HG03457 (cell line): ENCODE measurements around the gene HNRNPCL2.
"Not testable (repeated sequence)": the region's sequence is repeated elsewhere in the genome, so short reads cannot be mapped to it uniquely, and the experiment has no call there.

Experiments
- ATAC-seq: cut with Tn5 transposase; IDR thresholded peaks from one replicate; pipeline ENCODE4 v1.9.1; 2021; ENCODE audit warnings: moderate number of reproducible peaks; ENCODE audit not compliant: unreplicated experiment

The HNRNPCL2 gene

GRCh38 chr1:13116754-13117153 lies at the start of gene HNRNPCL2:
Gene HNRNPCL2, minus strand, starts transcription at chr1:13116854. Its CDS starts 454 bp downstream, at chr1:13116400.
- ATAC-seq, result not testable (repeated sequence)

GRCh38 chr1:13165531-13165930 lies 48.9 kb upstream of the HNRNPCL2 start, which contains the start of gene HNRNPCL4:
Gene HNRNPCL4, minus strand, starts transcription at chr1:13165631. Its CDS starts 164 bp downstream, at chr1:13165467.
- ATAC-seq, result not testable (repeated sequence)

DNA sequence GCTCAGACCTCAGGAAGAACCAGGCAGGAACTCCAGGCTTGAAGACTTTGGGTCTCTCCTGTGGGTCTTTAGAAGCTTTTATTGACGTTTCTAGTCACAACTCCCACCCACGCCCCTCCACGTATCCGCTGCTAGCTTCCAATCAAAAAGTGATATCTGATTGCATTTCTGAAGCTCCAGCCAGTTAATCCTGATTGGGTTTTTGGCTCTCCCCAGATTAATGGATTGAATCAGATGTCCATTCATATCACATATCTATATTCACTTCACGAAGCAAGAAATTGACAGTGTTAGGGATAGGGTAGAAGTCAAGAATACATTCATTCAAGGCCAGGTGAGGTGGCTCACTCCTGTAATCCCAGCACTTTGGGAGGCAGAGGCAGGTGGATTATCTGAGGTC lies 39.3 kb upstream of the HNRNPCL2 start, which contains the start of gene PRAMEF26:
Gene PRAMEF26 (minus strand): TSS at position 101 of the 400 bp plus-strand sequence. CDS start 2,914 bp downstream, outside the sequence.
- not testable (repeated sequence) for ATAC-seq

DNA sequence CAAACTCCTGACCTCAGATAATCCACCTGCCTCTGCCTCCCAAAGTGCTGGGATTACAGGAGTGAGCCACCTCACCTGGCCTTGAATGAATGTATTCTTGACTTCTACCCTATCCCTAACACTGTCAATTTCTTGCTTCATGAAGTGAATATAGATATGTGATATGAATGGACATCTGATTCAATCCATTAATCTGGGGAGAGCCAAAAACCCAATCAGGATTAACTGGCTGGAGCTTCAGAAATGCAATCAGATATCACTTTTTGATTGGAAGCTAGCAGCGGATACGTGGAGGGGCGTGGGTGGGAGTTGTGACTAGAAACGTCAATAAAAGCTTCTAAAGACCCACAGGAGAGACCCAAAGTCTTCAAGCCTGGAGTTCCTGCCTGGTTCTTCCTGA lies 46.2 kb downstream of the HNRNPCL2 start, which contains the start of gene PRAMEF25:
Gene PRAMEF25 (plus strand): TSS at position 301 of the 400 bp plus-strand sequence. CDS start 2,920 bp downstream, outside the sequence.
- not testable (repeated sequence) for ATAC-seq
